ENCODE data around the gene TBRG1. TPM values are rescaled to one million over a fixed set of nuclear protein-coding genes. Genes with fewer than 3 reads are reported as not detected.

TBRG1 gene
- total RNA-seq, 1 experiment from 2014 or later: 20.6 TPM

DNA sequence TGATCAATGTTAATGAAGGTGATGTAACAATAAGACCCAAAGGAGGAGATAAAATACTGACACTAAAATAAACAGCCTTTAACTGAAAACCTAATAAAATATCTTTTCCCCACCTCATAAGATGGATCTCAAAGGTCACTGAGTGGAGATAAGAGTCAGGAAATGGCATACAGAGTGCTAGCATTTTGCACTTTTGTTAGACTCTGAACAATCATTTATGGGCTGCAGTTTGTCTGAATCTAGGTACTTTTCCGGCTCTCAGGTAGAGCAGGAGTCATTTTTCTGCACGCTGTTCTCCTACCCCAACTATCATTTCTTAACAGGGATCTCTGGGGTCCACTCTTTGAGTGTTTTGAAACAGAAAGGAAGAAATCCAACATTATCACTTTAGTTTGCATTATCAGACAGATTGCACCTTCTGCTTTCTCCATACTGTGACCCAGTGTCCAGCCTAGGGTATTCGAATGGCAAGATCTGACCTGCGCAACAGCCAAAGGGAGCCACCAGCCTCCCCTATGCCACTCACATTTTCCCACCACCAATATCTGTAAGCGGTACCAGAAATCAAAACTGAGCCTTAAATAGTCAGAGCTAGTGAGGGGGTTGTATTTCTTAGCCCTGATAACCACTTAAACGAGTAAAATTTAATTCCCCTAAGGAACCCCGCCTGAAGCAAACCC lies 50.0 kb downstream of the TBRG1 start:
- no TSS peak for BruUV-seq (replicated peaks)
- Histone ChIP-seq H3K27ac (ENCODE audit: low read length) (no peak overlapping the region), H3K9me3 (ENCODE audit: low read length) (no peaks in the 10 kb centered on the region)

GRCh38 chr11:124673333-124674167 lies 50.9 kb downstream of the TBRG1 start, which contains the start of the genes SIAE and SPA17:
Gene SIAE, minus strand, starts transcription at chr11:124673739. Its CDS starts 31 bp downstream, at chr11:124673708.
Gene SPA17, plus strand, starts transcription at chr11:124673904. Its CDS starts 1,361 bp downstream, at chr11:124675265.
- H3K4me1 ChIP-seq (ENCODE audit: insufficient read depth, low read length): peaks cover 16% of the 10 kb centered on the region
- no peaks in the 10 kb centered on the region for H3K9me3 ChIP-seq (ENCODE audit: low read length)
- no peaks in the 10 kb centered on the region for H3K9me2 ChIP-seq (replicated peaks; ENCODE audit: low read length)
- peak within 1 kb of the TSS; percentile 95 for H3K4me2 ChIP-seq (ENCODE audit: low read length)
- peak; percentile 94 for DNase-seq
- no peaks in the 10 kb centered on the region for H4K20me1 ChIP-seq (ENCODE audit: low read length)
- H3K4me3 ChIP-seq (ENCODE audit: low read length): peak within 1 kb of the TSS; percentile 91
- peaks cover 15% of the 10 kb centered on the region for H3K79me2 ChIP-seq (ENCODE audit: low read length)
- BruUV-seq (replicated peaks): TSS peak; percentile 79
- ChIA-PET POLR2A (ENCODE audit: unreplicated experiment) (interaction anchor here (0.6 to 1.2 kb wide), 7 partner anchors 29 to 159 kb away, joined by 3 to 17 read pairs (median 10); partner anchors contain the start of gene NRGN), CTCF (interaction anchor here (0.6 to 0.8 kb wide), 6 partner anchors 10 to 271 kb away, joined by 3 to 9 read pairs (median 4); no protein-coding TSS in a partner anchor)
- H3F3A ChIP-seq (ENCODE audit: low read length, unreplicated experiment): no peaks in the 10 kb centered on the region
- peak within 1 kb of the TSS; percentile 98 for H2AFZ ChIP-seq (ENCODE audit: low read length)
- peak within 1 kb of the TSS; percentile 92 for H3K9ac ChIP-seq (ENCODE audit: low read length)
- no peaks in the 10 kb centered on the region for H3K27me3 ChIP-seq (ENCODE audit: low read length)
- peak; percentile 94 for ATAC-seq
- H3K36me3 ChIP-seq (ENCODE audit: low read depth, low read length): no peaks in the 10 kb centered on the region
- intact Hi-C loops (cut with micrococcal nuclease): loop anchor here (1.0 kb wide), 2 partner anchors 89 to 164 kb away; partner anchors contain the start of gene ESAM
- peak within 1 kb of the TSS; percentile 46 for H3K27ac ChIP-seq (ENCODE audit: low read length)
- TF ChIP-seq CTCF (conservative IDR thresholded peaks at IDR 0.05; ENCODE audit: low read depth, low read length) (no peak), EZH2phosphoT487 (IDR thresholded peaks at IDR 0.05; ENCODE audit: borderline replicate concordance, low read length) (no peak), EZH2 (IDR thresholded peaks at IDR 0.05; ENCODE audit: low read length, unreplicated experiment) (no peak)

More for the DNA sequence above, 50.0 kb downstream of the TBRG1 start:
- Histone ChIP-seq H3K9ac (ENCODE audit: low read length) (peak overlapping the region; percentile 92), H3F3A (ENCODE audit: low read length, unreplicated experiment) (no peaks in the 10 kb centered on the region), H3K4me3 (ENCODE audit: low read length) (peak overlapping the region; percentile 91), H4K20me1 (ENCODE audit: low read length) (no peaks in the 10 kb centered on the region), H3K27me3 (ENCODE audit: low read length) (no peaks in the 10 kb centered on the region), H3K79me2 (ENCODE audit: low read length) (peaks cover 15% of the 10 kb centered on the region), H3K4me2 (ENCODE audit: low read length) (peak overlapping the region; percentile 95), H3K9me2 (replicated peaks; ENCODE audit: low read length) (no peaks in the 10 kb centered on the region), H3K4me1 (ENCODE audit: insufficient read depth, low read length) (peaks cover 16% of the 10 kb centered on the region), H3K36me3 (ENCODE audit: low read depth, low read length) (no peaks in the 10 kb centered on the region), H2AFZ (ENCODE audit: low read length) (peak overlapping the region; percentile 98)
- DNase-seq (no peak), ATAC-seq (0 out of 2 replicates have a peak, but pooled peaks have one; percentile 1)
- intact Hi-C loops (cut with micrococcal nuclease): loop anchor here (1.0 kb wide), 1 partner anchor 165 kb away; no protein-coding TSS in a partner anchor
- CTCF ChIA-PET: no interaction called here
- TF ChIP-seq EZH2phosphoT487 (IDR thresholded peaks at IDR 0.05; ENCODE audit: borderline replicate concordance, low read length) (no peak), EZH2 (IDR thresholded peaks at IDR 0.05; ENCODE audit: low read length, unreplicated experiment) (no peak), CTCF (conservative IDR thresholded peaks at IDR 0.05; ENCODE audit: low read depth, low read length) (no peak)
- POLR2A ChIA-PET (ENCODE audit: unreplicated experiment): interaction anchor here (1.2 kb wide), 1 partner anchor 74 kb away, joined by 3 read pairs; no protein-coding TSS in a partner anchor
